SK-N-SH treated with all-trans-retinoic acid at 6 μM for 48 hours (cell line): ENCODE data around the gene CNOT6L.
"Not testable (repeated sequence)": the region's sequence is repeated elsewhere in the genome, so short reads cannot be mapped to it uniquely, and the experiment has no call there.

Source experiments
- ARNTL ChIP-seq: fragments of 450-650 bp; formaldehyde crosslinking; IDR thresholded peaks from 2 replicates; pipeline ENCODE4 v1.5.0; 2020; ENCODE audit warnings: low read depth, mild to moderate bottlenecking, moderate library complexity, borderline replicate concordance
- BACH2 ChIP-seq: fragments of 250-450 bp; sonication (Bioruptor Pico); IDR thresholded peaks from 2 replicates; pipeline ENCODE4 v1.9.0; 2021; ENCODE audit warnings: mild to moderate bottlenecking, borderline replicate concordance
- PPARA ChIP-seq: fragments of 250-450 bp; sonication (Bioruptor Pico); IDR thresholded peaks from 2 replicates; pipeline ENCODE4 v1.5.0; 2020; ENCODE audit warnings: mild to moderate bottlenecking, borderline replicate concordance
- SNAI2 ChIP-seq: fragments of 250-450 bp; sonication (Bioruptor Pico); IDR thresholded peaks from 2 replicates; pipeline ENCODE4 v1.5.0; 2020; ENCODE audit warnings: mild to moderate bottlenecking, moderate library complexity
- ZNF70 ChIP-seq: fragments of 450-650 bp; formaldehyde crosslinking; IDR thresholded peaks from 2 replicates; pipeline ENCODE4 v1.5.0; 2020; ENCODE audit warnings: mild to moderate bottlenecking, moderate library complexity
- TF ChIP-seq, protein P1 (sequence below): fragments of 250-450 bp; sonication (Bioruptor Pico); IDR thresholded peaks from 2 replicates; pipeline ENCODE4 v1.5.1; 2020; ENCODE audit warnings: low read depth, mild to moderate bottlenecking, moderate library complexity

DNA sequence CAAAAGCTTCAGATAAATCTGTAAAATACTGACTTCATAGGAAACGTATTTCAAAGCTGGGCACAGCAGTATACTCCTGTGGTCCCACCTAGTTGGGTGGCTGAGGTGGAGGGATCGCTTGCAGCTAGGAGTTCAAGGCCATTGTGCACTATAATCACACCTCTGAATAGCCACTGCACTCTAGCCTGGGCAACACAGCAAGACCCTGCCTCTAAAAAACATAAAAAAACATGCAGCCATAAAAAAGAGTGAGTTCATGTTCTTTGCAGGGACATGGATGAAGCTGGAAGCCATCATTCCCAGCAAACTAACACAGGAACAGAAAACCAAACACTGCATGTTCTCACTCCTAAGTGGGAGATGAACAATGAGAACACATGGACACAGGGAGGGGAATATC lies 38.4 kb downstream of the CNOT6L start:
- not testable (repeated sequence) for TF ChIP-seq SNAI2, BACH2, ARNTL, ZNF70, PPARA (CRISPR knock-in tag)
- TF ChIP-seq, protein P1, sequence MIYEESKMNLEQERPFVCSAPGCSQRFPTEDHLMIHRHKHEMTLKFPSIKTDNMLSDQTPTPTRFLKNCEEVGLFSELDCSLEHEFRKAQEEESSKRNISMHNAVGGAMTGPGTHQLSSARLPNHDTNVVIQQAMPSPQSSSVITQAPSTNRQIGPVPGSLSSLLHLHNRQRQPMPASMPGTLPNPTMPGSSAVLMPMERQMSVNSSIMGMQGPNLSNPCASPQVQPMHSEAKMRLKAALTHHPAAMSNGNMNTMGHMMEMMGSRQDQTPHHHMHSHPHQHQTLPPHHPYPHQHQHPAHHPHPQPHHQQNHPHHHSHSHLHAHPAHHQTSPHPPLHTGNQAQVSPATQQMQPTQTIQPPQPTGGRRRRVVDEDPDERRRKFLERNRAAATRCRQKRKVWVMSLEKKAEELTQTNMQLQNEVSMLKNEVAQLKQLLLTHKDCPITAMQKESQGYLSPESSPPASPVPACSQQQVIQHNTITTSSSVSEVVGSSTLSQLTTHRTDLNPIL (CRISPR knock-in tag), result not testable (repeated sequence)
